ENCODE results near the gene C1orf74.

GRCh38 chr1:209761011-209761635, 23.2 kb downstream of the C1orf74 start:
- no peak for TF ChIP-seq CTCF (IDR thresholded peaks at IDR 0.05)
- TF ChIP-seq POLR2A (IDR thresholded peaks at IDR 0.05): no peak
- no peak for TF ChIP-seq EP300 (IDR thresholded peaks at IDR 0.05)
- no peak for TF ChIP-seq POLR2AphosphoS5 (IDR thresholded peaks at IDR 0.05)
